GM12892 (cell line): ENCODE data around the gene ITPRID2.

Source experiments
- POLR2A ChIP-seq: IDR thresholded peaks from 2 replicates; pipeline ENCODE4 v1.6.1; 2011; ENCODE audit warnings: low read depth, low read length, control low read depth
- TAF1 ChIP-seq: IDR thresholded peaks from 2 replicates; pipeline ENCODE4 v1.6.1; 2011; ENCODE audit warnings: low read depth, mild to moderate bottlenecking, control low read depth, low read length, borderline replicate concordance

GRCh38 chr2:181944164-181944913 is 52.8 kb downstream of the ITPRID2 start:
- TF ChIP-seq TAF1 (no peak), POLR2A (no peak)
